ENCODE measurements around the gene ZNF549.

ZNF549 gene

DNA sequence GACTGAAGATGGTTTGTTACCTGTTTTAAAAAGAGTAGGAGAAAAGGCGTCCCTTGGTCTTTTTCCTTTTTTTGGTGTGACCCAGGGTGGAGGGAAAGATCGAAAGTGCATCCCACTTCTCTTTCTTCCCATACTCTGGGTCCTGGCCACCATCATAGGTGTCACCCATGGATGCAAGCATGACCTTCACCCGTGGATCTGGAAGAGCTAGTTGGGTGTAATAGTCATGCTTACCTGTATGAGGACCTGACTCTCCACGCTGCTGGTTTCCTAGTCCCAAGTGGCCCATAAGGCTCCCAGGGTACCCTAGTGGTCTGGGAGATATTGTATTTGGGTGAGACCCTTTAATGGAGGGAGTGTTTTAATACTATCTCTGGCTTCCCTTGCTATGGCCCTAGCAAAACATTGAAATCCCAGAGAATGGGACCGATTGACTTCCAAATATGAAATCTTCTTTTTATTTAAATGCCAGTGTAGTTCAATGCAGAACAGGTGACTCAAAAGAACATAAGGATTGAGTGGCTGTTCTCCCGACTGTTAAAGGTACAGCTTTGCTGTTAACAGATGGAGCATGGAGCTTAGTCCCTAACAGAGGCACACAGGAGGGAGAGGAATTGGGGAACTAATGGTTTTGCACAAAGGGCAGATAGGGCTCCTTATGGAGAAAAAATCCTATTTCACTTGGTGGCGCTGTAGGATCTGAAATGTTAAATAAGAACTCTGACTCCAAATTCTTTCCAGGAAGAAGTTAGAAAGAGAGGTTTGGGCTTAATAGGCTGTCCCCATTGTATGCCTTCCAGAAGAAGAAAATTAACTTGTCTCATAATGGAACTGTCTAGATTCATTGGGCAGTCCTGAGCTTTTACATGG, 39.5 kb downstream of the ZNF549 start:
- FAIRE-seq (no peak), DNase-seq (ENCODE audit: low spot score) (no peak)

DNA sequence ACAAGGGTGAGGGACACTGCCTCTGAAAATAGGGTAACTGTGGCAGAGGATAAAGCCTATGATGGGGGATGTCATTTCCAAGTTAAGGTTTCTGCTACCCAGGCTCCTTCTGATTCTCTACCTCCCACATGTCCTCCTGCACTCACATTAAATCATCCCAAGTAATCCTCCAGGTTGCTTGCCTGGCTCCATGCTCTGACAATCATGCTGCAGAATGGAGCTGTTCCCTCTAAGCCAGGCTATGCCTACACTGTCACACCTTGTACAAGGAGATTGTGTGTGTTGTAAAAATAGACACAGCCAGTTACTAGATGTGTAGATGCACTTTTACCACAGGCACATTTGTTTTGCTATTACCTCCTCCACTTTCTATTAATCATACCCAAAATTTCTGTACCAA, 43.6 kb downstream of the ZNF549 start:
- FAIRE-seq, result no peak

DNA sequence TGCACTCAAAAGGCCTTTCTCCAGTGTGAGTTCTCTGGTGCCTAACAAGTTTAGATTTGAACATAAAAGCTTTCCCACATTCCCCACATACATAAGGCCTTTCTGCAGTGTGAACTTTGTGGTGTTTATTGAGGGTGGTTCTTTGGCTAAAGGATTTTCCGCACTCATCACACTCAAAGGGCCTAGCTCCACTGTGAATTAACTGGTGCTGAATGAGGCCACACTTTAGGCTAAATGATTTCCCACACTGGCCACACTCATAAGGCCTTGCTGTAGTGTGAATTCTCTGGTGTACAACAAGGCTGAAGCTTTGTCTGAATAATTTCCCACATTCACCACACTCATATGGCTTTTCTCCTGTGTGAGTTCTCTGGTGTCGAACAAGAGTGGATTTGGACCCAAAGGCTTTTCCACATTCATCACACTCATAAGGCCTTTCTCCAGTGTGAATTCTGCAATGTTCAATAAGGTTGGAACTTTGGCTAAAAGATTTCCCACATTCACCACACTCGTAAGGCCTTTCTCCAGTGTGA, 45.3 kb downstream of the ZNF549 start:
- no peak for DNase-seq (ENCODE audit: low spot score)
- no peak for FAIRE-seq

More for the DNA sequence above, 43.6 kb downstream of the ZNF549 start:
- DNase-seq (ENCODE audit: low spot score), result no peak

- DNase-seq (ENCODE audit: low spot score) (no peak), FAIRE-seq (no peak)
Observed at GRCh38 chr19:57576661-57577060, 49.5 kb downstream of the ZNF549 start.

DNA sequence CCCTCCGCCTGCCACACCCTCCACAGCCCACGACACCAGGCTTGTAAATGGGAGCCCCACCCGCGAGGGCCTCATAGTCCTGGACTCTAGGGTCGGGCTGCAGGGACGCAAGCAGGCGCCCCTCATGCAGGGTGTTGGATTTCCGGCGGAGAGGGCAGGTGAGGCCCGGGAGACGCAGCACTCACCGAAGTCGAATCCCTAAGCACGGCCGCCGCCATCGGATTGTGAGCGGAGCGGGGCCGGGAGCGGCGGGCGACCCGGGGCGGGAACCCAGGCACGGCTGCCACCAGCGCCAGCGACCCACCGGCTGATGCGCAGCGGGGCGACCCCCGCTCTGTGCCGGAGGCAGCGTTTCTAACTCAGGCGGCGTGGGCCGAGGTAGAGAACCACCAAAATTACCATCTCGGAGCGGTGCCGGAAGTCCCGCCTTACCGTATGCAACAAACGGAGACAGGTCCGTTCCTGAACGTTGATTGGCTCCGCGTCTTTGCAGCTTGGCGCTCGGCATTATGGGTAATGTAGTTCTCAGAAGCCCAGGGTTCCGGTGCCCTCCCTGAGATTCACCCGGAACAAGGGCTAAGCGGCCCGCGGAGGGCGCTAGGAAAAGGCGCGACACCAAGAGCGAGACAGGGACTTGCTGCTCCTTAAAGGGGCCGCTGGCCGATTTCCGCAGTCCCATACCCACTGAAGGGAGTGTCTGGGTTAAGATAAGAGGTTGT, 51.5 kb downstream of the ZNF549 start, which contains the start of gene ZNF416:
Gene ZNF416, minus strand, starts transcription at position 425 of the 719 bp plus-strand sequence. Its CDS starts 207 bp downstream, at position 218.
- DNase-seq (ENCODE audit: low spot score) (peak; percentile 98), FAIRE-seq (peak; percentile 95)

DNA sequence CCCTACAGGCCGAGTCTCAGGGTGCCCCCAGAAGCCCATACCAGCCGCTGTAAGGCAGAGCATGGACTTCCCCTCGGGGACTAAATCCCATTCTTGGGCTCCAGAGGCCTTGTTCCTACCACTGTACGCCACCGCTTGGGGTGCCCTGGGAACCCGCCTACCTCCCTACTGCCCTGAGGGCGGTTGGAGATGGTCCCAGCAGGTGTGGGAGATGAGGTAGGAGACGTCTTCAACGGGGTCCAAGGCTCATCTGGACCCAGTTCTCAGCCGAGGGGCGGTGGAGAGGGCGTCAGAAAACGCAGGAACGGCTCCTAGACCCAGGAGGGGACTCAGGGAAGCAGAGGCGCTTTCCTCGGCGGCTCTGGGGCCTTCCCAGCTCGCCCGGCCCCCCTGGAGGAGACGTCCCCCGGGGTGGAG, 56.0 kb downstream of the ZNF549 start:
- no peak for DNase-seq (ENCODE audit: low spot score)
- FAIRE-seq, result no peak

GRCh38 chr19:57583521-57584416, 56.6 kb downstream of the ZNF549 start, which contains the start of gene ZIK1:
Gene ZIK1, plus strand, starts transcription at chr19:57584145. Its CDS starts 212 bp downstream, at chr19:57584357.
- DNase-seq (ENCODE audit: low spot score) (peak; percentile 89), FAIRE-seq (no peak)

- FAIRE-seq (peak; percentile 37), DNase-seq (ENCODE audit: low spot score) (peak; percentile 41)
Observed at GRCh38 chr19:57587529-57587928, 60.4 kb downstream of the ZNF549 start.

DNA sequence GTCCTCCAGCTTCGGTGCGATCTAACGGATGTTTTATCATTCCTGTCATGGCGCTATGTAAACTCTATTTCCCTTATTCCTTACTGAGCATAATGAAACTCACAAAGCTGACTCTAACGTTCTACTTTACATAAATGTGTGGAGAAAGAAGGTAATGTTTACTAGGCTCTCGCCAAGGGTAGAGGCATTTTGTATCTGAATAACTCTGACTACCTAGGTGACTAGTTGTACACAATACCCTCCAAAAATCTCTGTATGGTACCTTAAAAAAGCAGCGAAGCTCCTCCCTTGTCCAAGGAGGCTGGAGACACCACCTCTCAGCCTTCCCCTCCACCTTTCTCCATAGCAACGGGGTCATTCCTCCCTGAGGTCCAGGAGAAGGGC, 72.2 kb downstream of the ZNF549 start:
- FAIRE-seq, result no peak
- DNase-seq (ENCODE audit: low spot score), result no peak

GRCh38 chr19:57599761-57600383, 72.7 kb downstream of the ZNF549 start, which contains the start of gene ZNF530:
Gene ZNF530, plus strand, starts transcription at chr19:57599885. Its CDS starts 4,461 bp downstream, at chr19:57604346.
- FAIRE-seq, result peak; percentile 77

GRCh38 chr19:57606931-57607330, 79.8 kb downstream of the ZNF549 start:
- no peak for DNase-seq (ENCODE audit: low spot score)
- FAIRE-seq, result no peak

More at GRCh38 chr19:57599761-57600383, 72.7 kb downstream of the ZNF549 start, which contains the start of gene ZNF530:
- DNase-seq (ENCODE audit: low spot score), result peak; percentile 92
